Neural progenitor cell (in vitro differentiated cells): Measurements from ENCODE around the gene SIDT2.

Source experiments
- CTCF ChIP-seq: fragments of 200-600 bp; sonication (generic); IDR thresholded peaks from 2 replicates; pipeline ENCODE4 v1.5.1; 2017; ENCODE audit warnings: antibody characterized with exemption, mild to moderate bottlenecking
- EZH2phosphoT487 ChIP-seq: fragments of 200-600 bp; sonication (generic); IDR thresholded peaks from 2 replicates; pipeline ENCODE4 v1.6.1; 2017; ENCODE audit warnings: antibody characterized with exemption

- TF ChIP-seq CTCF (no peak), EZH2phosphoT487 (no peak)
These were observed 5.3 kb downstream of the SIDT2 start for GRCh38 chr11:117183724-117184349.
